Neural cell (in vitro differentiated cells): ENCODE data around the gene CEMIP2. TPM values are rescaled to one million over a fixed set of nuclear protein-coding genes. Genes with fewer than 3 reads are reported as not detected.

Experiments used
- H2AFZ ChIP-seq: fragments of 200-600, 300-800 bp; sonication (generic), shearing (Covaris generic); 2 replicates; pipeline ENCODE4 v1.6.0; 2014; ENCODE audit warnings: low read depth, mild to moderate bottlenecking, antibody characterized with exemption, low read length, moderate library complexity
- H3F3A ChIP-seq: fragments of 200-600 bp; shearing (Covaris generic); 2 replicates; pipeline ENCODE4 v1.6.1; 2016; ENCODE audit warnings: mild to moderate bottlenecking, moderate library complexity, mixed read lengths, antibody characterized with exemption, low read length; ENCODE audit not compliant: insufficient read depth, poor library complexity, severe bottlenecking
- H3K27ac ChIP-seq: fragments of 200-600, 300-800 bp; sonication (generic), shearing (Covaris generic); 2 replicates; pipeline ENCODE4 v1.5.1; 2014; ENCODE audit warnings: mild to moderate bottlenecking, low read length, moderate library complexity
- H3K27me3 ChIP-seq: fragments of 300-800, 200-600 bp; sonication (generic), shearing (Covaris generic); 2 replicates; pipeline ENCODE4 v1.6.0; 2014; ENCODE audit warnings: mild to moderate bottlenecking, low read depth, low read length, moderate library complexity; ENCODE audit not compliant: insufficient read depth
- H3K36me3 ChIP-seq: fragments of 300-800, 200-600 bp; sonication (generic), shearing (Covaris generic); 2 replicates; pipeline ENCODE4 v1.5.1; 2014; ENCODE audit warnings: mild to moderate bottlenecking, antibody characterized with exemption, low read length, moderate library complexity; ENCODE audit not compliant: insufficient read depth
- H3K4me2 ChIP-seq: fragments of 300-800, 200-600 bp; sonication (generic), shearing (Covaris generic); 2 replicates; pipeline ENCODE4 v1.6.0; 2014; ENCODE audit warnings: mild to moderate bottlenecking, low read length
- H3K4me3 ChIP-seq: fragments of 300-800, 200-600 bp; sonication (generic), shearing (Covaris generic); 2 replicates; pipeline ENCODE4 v1.5.1; 2014; ENCODE audit warnings: mild to moderate bottlenecking, low read length, moderate library complexity
- H3K79me2 ChIP-seq: fragments of 200-600 bp; shearing (Covaris generic); replicated peaks from 2 replicates; pipeline ENCODE4 v1.6.0; 2014; ENCODE audit warnings: mild to moderate bottlenecking, low read length, moderate library complexity; ENCODE audit not compliant: insufficient read depth
- H3K9ac ChIP-seq: fragments of 300-800, 200-600 bp; sonication (generic), shearing (Covaris generic); 2 replicates; pipeline ENCODE4 v1.6.1; 2016; ENCODE audit warnings: mild to moderate bottlenecking, low read length, mixed read lengths
- H3K9me2 ChIP-seq: fragments of 200-600 bp; shearing (Covaris generic); 2 replicates; pipeline ENCODE4 v1.6.1; 2016; ENCODE audit warnings: mild to moderate bottlenecking, low read length, mixed read lengths; ENCODE audit not compliant: insufficient read depth
- H3K9me3 ChIP-seq: fragments of 200-600, 300-800 bp; sonication (generic), shearing (Covaris generic); 2 replicates; pipeline ENCODE4 v1.6.1; 2016; ENCODE audit warnings: mild to moderate bottlenecking, mixed run types, low read length, moderate library complexity, mixed read lengths
- H4K20me1 ChIP-seq: fragments of 200-600 bp; shearing (Covaris generic); 2 replicates; pipeline ENCODE4 v1.6.1; 2016; ENCODE audit warnings: mild to moderate bottlenecking, mixed run types; ENCODE audit not compliant: insufficient read depth
- EP300 ChIP-seq: fragments of 450-650 bp; conservative IDR thresholded peaks from 2 replicates; pipeline ENCODE4 v1.6.1; 2014; ENCODE audit warnings: antibody characterized with exemption, mild to moderate bottlenecking, moderate library complexity; ENCODE audit not compliant: poor library complexity, severe bottlenecking
- EZH2 ChIP-seq: fragments of 200-600, 300-800 bp; shearing (Covaris generic), sonication (generic); IDR thresholded peaks from 2 replicates; pipeline ENCODE4 v1.6.1; 2014; ENCODE audit warnings: antibody characterized with exemption, low read length, borderline replicate concordance, mild to moderate bottlenecking; ENCODE audit not compliant: insufficient read depth, poor library complexity, severe bottlenecking
- MXI1 ChIP-seq: fragments of 450-650 bp; conservative IDR thresholded peaks from 2 replicates; pipeline ENCODE4 v1.6.1; 2014; ENCODE audit warnings: antibody characterized with exemption, mild to moderate bottlenecking; ENCODE audit not compliant: poor library complexity, severe bottlenecking
- POLR2AphosphoS5 ChIP-seq: IDR thresholded peaks from 2 replicates; pipeline ENCODE4 v1.6.1; 2012
- RAD21 ChIP-seq: fragments of 450-650 bp; conservative IDR thresholded peaks from 2 replicates; pipeline ENCODE4 v1.6.1; 2014; ENCODE audit warnings: antibody characterized with exemption, mild to moderate bottlenecking, moderate library complexity
- REST ChIP-seq: IDR thresholded peaks from 2 replicates; pipeline ENCODE4 v1.6.1; 2012; ENCODE audit warnings: borderline replicate concordance
- SMC3 ChIP-seq: fragments of 450-650 bp; conservative IDR thresholded peaks from 2 replicates; pipeline ENCODE4 v1.6.1; 2014; ENCODE audit warnings: antibody characterized with exemption, mild to moderate bottlenecking, moderate library complexity; ENCODE audit not compliant: poor library complexity
- TAF1 ChIP-seq: IDR thresholded peaks from 2 replicates; pipeline ENCODE4 v1.6.1; 2012; ENCODE audit warnings: low read depth
- polyA plus RNA-seq: library from polyadenylated mRNA; depleted of rRNA; stranded (reverse); fragments of >200 nt; gene quantifications from 2 replicates; pipeline ENCODE4 v1.2.3, GENCODE V29; 2014
- TF ChIP-seq, protein P1 (sequence below): fragments of 450-650 bp; IDR thresholded peaks from 2 replicates; pipeline ENCODE4 v1.5.1; 2014; ENCODE audit warnings: antibody characterized with exemption, mild to moderate bottlenecking, moderate library complexity; ENCODE audit not compliant: poor library complexity, severe bottlenecking

The CEMIP2 gene
- polyA plus RNA-seq, 1 donor from 2014 or later = 11.3 TPM

DNA sequence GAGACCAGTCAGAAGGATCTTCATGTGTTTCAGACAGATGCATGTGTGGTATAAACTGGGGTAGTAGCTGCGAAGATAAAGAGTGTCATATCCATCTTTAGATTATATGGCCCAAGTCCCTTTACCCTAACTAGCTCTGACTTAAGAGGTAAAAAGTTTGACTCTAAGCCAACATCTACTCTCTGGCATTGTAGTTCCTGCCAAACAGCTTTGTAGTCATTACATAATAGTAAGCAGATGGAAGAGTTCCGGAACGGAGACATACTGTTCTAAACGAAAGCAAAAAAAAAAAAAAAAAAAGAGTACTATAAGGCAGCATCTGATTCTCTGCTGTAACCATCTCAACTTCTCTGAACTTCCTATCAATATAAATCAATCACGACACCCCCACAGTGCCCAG lies 48.8 kb downstream of the CEMIP2 start:
- Histone ChIP-seq H3K4me2 (no peak overlapping the region), H3K4me3 (no peak overlapping the region)

DNA sequence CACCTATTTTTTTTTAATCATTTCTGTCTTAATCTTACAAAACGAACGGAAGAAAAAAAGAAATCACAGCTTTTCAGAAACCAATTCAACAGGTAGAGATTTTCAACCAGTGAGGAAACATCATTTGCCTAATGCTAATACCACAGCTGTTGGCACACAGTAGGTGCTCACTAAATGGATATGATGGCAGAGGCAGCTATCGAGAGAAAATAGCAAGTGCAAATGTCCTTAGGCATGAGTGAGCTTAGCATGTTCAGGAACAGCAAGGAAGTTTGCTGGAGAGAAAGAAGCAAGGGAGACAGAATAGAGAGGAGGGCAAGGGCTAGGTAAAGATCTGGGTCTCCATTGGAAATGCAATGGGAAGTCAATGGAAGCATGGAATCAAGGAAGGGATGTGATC lies 49.2 kb downstream of the CEMIP2 start:
- H3K79me2 ChIP-seq = peaks cover 3% of the 10 kb centered on the region
- no peak overlapping the region for H3K27ac ChIP-seq
- H3K36me3 ChIP-seq = no peaks in the 10 kb centered on the region
- H3K4me3 ChIP-seq = no peak overlapping the region
- H3K4me2 ChIP-seq = no peak overlapping the region
- H3K27me3 ChIP-seq = no peaks in the 10 kb centered on the region
- TF ChIP-seq POLR2AphosphoS5 (no peak), SMC3 (no peak), TAF1 (no peak), REST (no peak), RAD21 (no peak), EZH2 (no peak), EP300 (no peak), MXI1 (no peak)
- TF ChIP-seq, protein P1, sequence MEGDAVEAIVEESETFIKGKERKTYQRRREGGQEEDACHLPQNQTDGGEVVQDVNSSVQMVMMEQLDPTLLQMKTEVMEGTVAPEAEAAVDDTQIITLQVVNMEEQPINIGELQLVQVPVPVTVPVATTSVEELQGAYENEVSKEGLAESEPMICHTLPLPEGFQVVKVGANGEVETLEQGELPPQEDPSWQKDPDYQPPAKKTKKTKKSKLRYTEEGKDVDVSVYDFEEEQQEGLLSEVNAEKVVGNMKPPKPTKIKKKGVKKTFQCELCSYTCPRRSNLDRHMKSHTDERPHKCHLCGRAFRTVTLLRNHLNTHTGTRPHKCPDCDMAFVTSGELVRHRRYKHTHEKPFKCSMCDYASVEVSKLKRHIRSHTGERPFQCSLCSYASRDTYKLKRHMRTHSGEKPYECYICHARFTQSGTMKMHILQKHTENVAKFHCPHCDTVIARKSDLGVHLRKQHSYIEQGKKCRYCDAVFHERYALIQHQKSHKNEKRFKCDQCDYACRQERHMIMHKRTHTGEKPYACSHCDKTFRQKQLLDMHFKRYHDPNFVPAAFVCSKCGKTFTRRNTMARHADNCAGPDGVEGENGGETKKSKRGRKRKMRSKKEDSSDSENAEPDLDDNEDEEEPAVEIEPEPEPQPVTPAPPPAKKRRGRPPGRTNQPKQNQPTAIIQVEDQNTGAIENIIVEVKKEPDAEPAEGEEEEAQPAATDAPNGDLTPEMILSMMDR = no peak
- no peaks in the 10 kb centered on the region for H3F3A ChIP-seq
- no peaks in the 10 kb centered on the region for H3K9me2 ChIP-seq
- no peaks in the 10 kb centered on the region for H3K9me3 ChIP-seq
- no peaks in the 10 kb centered on the region for H4K20me1 ChIP-seq
- no peak overlapping the region for H3K9ac ChIP-seq
- H2AFZ ChIP-seq = no peak overlapping the region

More for the DNA sequence above, 48.8 kb downstream of the CEMIP2 start:
- no peak overlapping the region for H3K9ac ChIP-seq
- no peaks in the 10 kb centered on the region for H3K36me3 ChIP-seq
- H3K9me2 ChIP-seq = no peaks in the 10 kb centered on the region
- TF ChIP-seq RAD21 = no peak
- no peak for TF ChIP-seq SMC3
- TF ChIP-seq EP300 = no peak
- TF ChIP-seq, protein P1 = no peak
- no peak for TF ChIP-seq REST
- TF ChIP-seq MXI1 = no peak
- no peaks in the 10 kb centered on the region for H3K9me3 ChIP-seq
- H3F3A ChIP-seq = no peaks in the 10 kb centered on the region
- H3K27ac ChIP-seq = no peak overlapping the region
- H4K20me1 ChIP-seq = no peaks in the 10 kb centered on the region
- peaks cover 3% of the 10 kb centered on the region for H3K79me2 ChIP-seq
- H2AFZ ChIP-seq = no peak overlapping the region
- H3K27me3 ChIP-seq = no peaks in the 10 kb centered on the region
